GM12878 (cell line): ENCODE results near the gene POLA1. TPM values are rescaled to one million over a fixed set of nuclear protein-coding genes. Genes with fewer than 3 reads are reported as not detected.

Source experiments
- ATAC-seq: fragments of 200-7000 bp; cut with Tn5 transposase; 3 replicates; pipeline ENCODE4 v1.9.1; 2020; ENCODE audit warnings: mild to moderate bottlenecking, moderate library complexity
- BruUV-seq: library from RNA; stranded (reverse); fragments of 400-500 nt; replicated peaks from 2 replicates; lab custom pipeline; 2021; lab: Mats Ljungman, UMichigan
- CTCF ChIA-PET: fragments of 300-600 bp; sonication (Branson Sonifier 250); formaldehyde crosslinking; extraction: SDS; loops from one replicate; lab custom pipeline; 2021; ENCODE audit warnings: inconsistent platforms; lab: Yijun Ruan, JAX
- POLR2A ChIA-PET: fragments of 350-600 bp; formaldehyde crosslinking; extraction: SDS; loops from one replicate; lab custom pipeline; 2021; ENCODE audit warnings: inconsistent platforms; lab: Charles Lee
- RAD21 ChIA-PET: fragments of 300-600 bp; sonication (Branson Sonifier 250); formaldehyde crosslinking; loops from one replicate; lab custom pipeline; 2023; ENCODE audit warnings: antibody characterized with exemption; ENCODE audit not compliant: unreplicated experiment; lab: Charles Lee
- SMC1A ChIA-PET: fragments of 300-600 bp; sonication (Branson Sonifier 250); formaldehyde crosslinking; loops from one replicate; lab custom pipeline; 2023; ENCODE audit not compliant: unreplicated experiment, uncharacterized antibody; lab: Charles Lee
- DNase-seq: peaks from one replicate; pipeline ENCODE4 v3.0.0-alpha.2; 2011; ENCODE audit warnings: low read depth, low spot score
- FAIRE-seq: peaks from 3 replicates; lab custom pipeline; 2011; peaks lifted over from hg19 to GRCh38; lab: Jason Lieb, UNC
- H2AFZ ChIP-seq: 2 replicates; pipeline ENCODE4 v1.6.0; 2011; ENCODE audit warnings: low read depth, low read length, control low read depth; ENCODE audit not compliant: control insufficient read depth
- H3K27ac ChIP-seq: 2 replicates; pipeline ENCODE4 v1.5.1; 2011; ENCODE audit warnings: control low read depth; ENCODE audit not compliant: control insufficient read depth, insufficient read depth
- H3K27me3 ChIP-seq, 2 experiments: replicated peaks in 1 of 2; 2 replicates each; pipeline versions ENCODE4 v1.6.0 to v1.6.1; 2011; ENCODE audit warnings: low read length in 1 of 2; ENCODE audit not compliant: control insufficient read depth in 2 of 2, insufficient read depth in 2 of 2
- H3K36me3 ChIP-seq, 2 experiments: 2 replicates each; pipeline ENCODE4 v1.5.1; 2011; ENCODE audit warnings: low read length in 1 of 2; ENCODE audit not compliant: control insufficient read depth in 2 of 2, insufficient read depth in 2 of 2
- H3K4me1 ChIP-seq: 2 replicates; pipeline ENCODE4 v1.6.1; 2011; ENCODE audit warnings: mild to moderate bottlenecking, low read length, moderate library complexity, mixed read lengths; ENCODE audit not compliant: control insufficient read depth, insufficient read depth
- H3K4me2 ChIP-seq: 2 replicates; pipeline ENCODE4 v1.6.0; 2011; ENCODE audit warnings: control low read depth; ENCODE audit not compliant: control insufficient read depth, insufficient read depth
- H3K4me3 ChIP-seq: fragments of 200-600 bp; sonication (generic); 2 replicates; pipeline ENCODE4 v1.5.1; 2016
- H3K79me2 ChIP-seq: 2 replicates; pipeline ENCODE4 v1.6.0; 2011; ENCODE audit warnings: low read length; ENCODE audit not compliant: control insufficient read depth, insufficient read depth
- H3K9ac ChIP-seq: 2 replicates; pipeline ENCODE4 v1.8.0; 2011; ENCODE audit warnings: low read length, control low read depth, mixed read lengths; ENCODE audit not compliant: control insufficient read depth, insufficient read depth
- H3K9me3 ChIP-seq: replicated peaks from 3 replicates; pipeline ENCODE4 v1.5.1; 2011; ENCODE audit warnings: mild to moderate bottlenecking, low read length; ENCODE audit not compliant: control insufficient read depth, insufficient read depth
- H4K20me1 ChIP-seq: 2 replicates; pipeline ENCODE4 v1.6.0; 2011; ENCODE audit not compliant: control insufficient read depth, insufficient read depth
- CHD1 ChIP-seq: IDR thresholded peaks from 2 replicates; pipeline ENCODE4 v1.6.1; 2012; ENCODE audit warnings: low read depth, low read length, improper control_type of control experiment
- DPF2 ChIP-seq: fragments of 450-650 bp; IDR thresholded peaks from 2 replicates; pipeline ENCODE4 v1.6.1; 2017; ENCODE audit warnings: mild to moderate bottlenecking
- E2F4 ChIP-seq: IDR thresholded peaks from 2 replicates; pipeline ENCODE4 v1.6.1; 2012; ENCODE audit warnings: low read depth, low read length, improper control_type of control experiment
- EED ChIP-seq: sonication (generic); IDR thresholded peaks from 2 replicates; pipeline ENCODE4 v1.6.1; 2016; ENCODE audit warnings: antibody characterized with exemption, low read depth
- EGR1 ChIP-seq, 2 experiments: IDR thresholded peaks; 1 replicate in 1 of 2; 2 replicates in 1 of 2; pipeline ENCODE4 v1.6.1; 2011 to 2012; ENCODE audit warnings: low read depth in 2 of 2, low read length in 2 of 2, borderline replicate concordance in 1 of 2, mild to moderate bottlenecking in 1 of 2, moderate library complexity in 1 of 2
- EZH2 ChIP-seq: IDR thresholded peaks from 2 replicates; pipeline ENCODE4 v1.6.1; 2012; ENCODE audit warnings: low read depth, mild to moderate bottlenecking, control low read depth, inconsistent platforms, low read length, borderline replicate concordance; ENCODE audit not compliant: control insufficient read depth
- GABPA ChIP-seq: IDR thresholded peaks from 2 replicates; pipeline ENCODE4 v1.6.1; 2014; ENCODE audit warnings: antibody characterized with exemption, low read depth, mild to moderate bottlenecking, inconsistent platforms
- GATAD2B ChIP-seq: fragments of 450-650 bp; conservative IDR thresholded peaks from 2 replicates; pipeline ENCODE4 v1.6.1; 2017; ENCODE audit warnings: low read depth, mild to moderate bottlenecking, moderate library complexity
- HDGF ChIP-seq: fragments of 450-650 bp; IDR thresholded peaks from 2 replicates; pipeline ENCODE4 v1.6.1; 2016; ENCODE audit warnings: antibody characterized with exemption
- IRF5 ChIP-seq: fragments of 450-650 bp; IDR thresholded peaks from 2 replicates; pipeline ENCODE4 v1.6.1; 2017; ENCODE audit warnings: borderline replicate concordance
- LARP7 ChIP-seq: fragments of 450-650 bp; IDR thresholded peaks from 2 replicates; pipeline ENCODE4 v1.6.1; 2017; ENCODE audit warnings: mild to moderate bottlenecking
- MTA2 ChIP-seq: fragments of 450-650 bp; IDR thresholded peaks from 2 replicates; pipeline ENCODE4 v1.6.1; 2016; ENCODE audit warnings: low read depth, mild to moderate bottlenecking, moderate library complexity
- NFXL1 ChIP-seq: fragments of 450-650 bp; IDR thresholded peaks from 2 replicates; pipeline ENCODE4 v1.6.1; 2017; ENCODE audit warnings: antibody characterized with exemption, mild to moderate bottlenecking, borderline replicate concordance
- POLR2A ChIP-seq: IDR thresholded peaks from 2 replicates; pipeline ENCODE4 v1.6.1; 2011; ENCODE audit warnings: low read depth, mild to moderate bottlenecking, low read length
- SMAD5 ChIP-seq: IDR thresholded peaks from 2 replicates; pipeline ENCODE4 v1.6.1; 2016; ENCODE audit warnings: antibody characterized with exemption, low read depth
- STAT3 ChIP-seq: IDR thresholded peaks from 2 replicates; pipeline ENCODE4 v1.6.1; 2011; ENCODE audit warnings: low read depth, low read length, improper control_type of control experiment
- TCF7 ChIP-seq: IDR thresholded peaks from 2 replicates; pipeline ENCODE4 v1.6.1; 2014; ENCODE audit warnings: antibody characterized with exemption, borderline replicate concordance
- WRNIP1 ChIP-seq: IDR thresholded peaks from 2 replicates; pipeline ENCODE4 v1.6.1; 2011; ENCODE audit warnings: low read depth, low read length, improper control_type of control experiment, borderline replicate concordance
- ZBTB4 ChIP-seq: fragments of 450-650 bp; formaldehyde crosslinking; IDR thresholded peaks from 2 replicates; pipeline ENCODE4 v1.4.0; 2022; ENCODE audit warnings: mild to moderate bottlenecking, moderate library complexity
- in situ Hi-C: fragments of 300-500 bp; cut with MboI; formaldehyde crosslinking; loops from 9 replicates; pipeline ENCODE4 v1.14.3; 2018; ENCODE audit warnings: mixed read lengths
- intact Hi-C: fragments of 100-400 bp; cut with micrococcal nuclease; formaldehyde crosslinking; loops from one replicate; pipeline ENCODE4 v1.14.2; 2022; ENCODE audit not compliant: unreplicated experiment
- polyA plus RNA-seq, 11 experiments: library from polyadenylated mRNA; depleted of rRNA in 4 of 11; unstranded in 6 of 11; stranded (reverse) in 5 of 11; fragments of >200 nt; fragmentation: Nextera tagmentation in 4 of 11; fragmentation: Illumina TruSeq in 1 of 11; extraction: Ambion mirVana in 4 of 11; extraction: Trizol in 1 of 11; gene quantifications; 1 replicate in 1 of 11; 2 replicates in 10 of 11; pipeline versions ENCODE4 v1.2.1 to v1.2.3, GENCODE V29; 2011 to 2016; ENCODE audit warnings: inconsistent platforms in 2 of 11, missing spikeins in 2 of 11, low read depth in 1 of 11
- total RNA-seq, 4 experiments: library from RNA; depleted of rRNA in 3 of 4; stranded (reverse); fragments of >200 nt in 3 of 4; fragmentation: Illumina TruSeq in 1 of 4; extraction: Trizol in 1 of 4; gene quantifications; 2 replicates each; pipeline versions ENCODE4 v1.2.1 to v1.2.3, GENCODE V29; 2013 to 2021

POLA1 gene
- total and polyA plus RNA-seq, 10 of the 15 experiments (the other 5 are each of a cell fraction or from before 2014, with no cell fraction given), result 6.5 to 34.7 (median 24.8) TPM

DNA sequence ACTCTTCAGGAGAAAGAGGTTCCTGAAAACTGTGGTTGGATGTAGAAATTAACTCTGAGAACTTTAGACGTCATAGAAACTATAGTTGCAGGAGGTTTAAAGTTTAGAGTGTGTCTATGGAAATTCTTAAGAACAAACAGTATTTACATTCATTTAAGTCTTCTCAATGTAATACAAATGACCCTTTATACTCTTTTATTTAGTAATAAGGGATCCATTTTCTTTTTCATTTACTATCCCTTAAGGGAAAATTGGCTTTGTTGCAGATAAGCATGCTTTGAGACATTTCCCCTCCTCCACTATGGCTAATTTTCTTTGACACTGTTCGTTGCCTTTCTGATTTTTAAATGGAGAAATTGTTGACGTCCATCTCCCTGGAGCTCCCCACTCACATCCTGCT lies 96.4 kb downstream of the POLA1 start (continued):
- TF ChIP-seq ZBTB4 (CRISPR knock-in tag), result no peak
- no peak for TF ChIP-seq MTA2
- TF ChIP-seq STAT3, result no peak

DNA sequence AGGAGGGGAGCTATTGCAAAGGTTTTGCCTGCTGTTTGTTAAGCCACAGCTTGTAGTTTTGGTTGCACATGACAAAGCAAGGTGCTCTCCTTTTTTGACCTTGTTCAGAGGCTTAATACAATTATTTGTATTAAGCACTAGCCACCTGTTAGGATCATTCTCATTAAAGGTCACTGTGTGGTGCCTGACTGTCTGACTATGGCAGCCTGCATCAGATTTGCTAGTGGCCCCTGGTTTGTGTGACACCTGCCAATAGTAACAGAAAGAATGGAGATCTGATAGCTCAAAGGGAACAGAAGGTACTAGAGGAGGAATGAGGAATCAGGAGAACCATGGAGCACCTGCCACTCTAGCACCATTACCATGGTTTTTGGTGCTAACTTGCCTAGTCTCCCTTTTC lies 102.5 kb downstream of the POLA1 start:
- Histone ChIP-seq H3K4me1 (no peaks in the 10 kb centered on the region), H2AFZ (no peak overlapping the region), H3K4me2 (no peak overlapping the region), H3K9me3 (no peaks in the 10 kb centered on the region), H3K36me3 (no peaks in the 10 kb centered on the region; a peak in 2 of 4 replicates), H3K27ac (no peak overlapping the region), H3K4me3 (no peak overlapping the region), H3K79me2 (no peaks in the 10 kb centered on the region), H3K27me3 (no peaks in the 10 kb centered on the region), H3K9ac (no peak overlapping the region), H4K20me1 (no peaks in the 10 kb centered on the region)
- DNase-seq (no peak), ATAC-seq (no peak), FAIRE-seq (no peak)
- ChIA-PET CTCF (no interaction called here), POLR2A (no interaction called here), RAD21 (no interaction called here), SMC1A (interaction anchor here (0.6 kb wide), 1 partner anchor 76 kb away, joined by 3 read pairs; no protein-coding TSS in a partner anchor)
- TF ChIP-seq HDGF (no peak), POLR2A (no peak), EED (no peak), EGR1 (IDR thresholded peaks at IDR 0.05; ENCODE audit: borderline replicate concordance in 1 of 2, low read depth in 2 of 2, low read length in 2 of 2) (no peak), NFXL1 (no peak), EZH2 (no peak), E2F4 (no peak), IRF5 (no peak), GATAD2B (no peak), TCF7 (no peak), DPF2 (no peak), SMAD5 (no peak), CHD1 (no peak), LARP7 (no peak), WRNIP1 (no peak), GABPA (no peak)
- no TSS peak for BruUV-seq
- intact Hi-C loops, result no loop called here
- in situ Hi-C loops, result no loop called here
